ENCODE data around the gene MLST8. TPM values are rescaled to one million over a fixed set of nuclear protein-coding genes. Genes with fewer than 3 reads are reported as not detected.
"Not testable (repeated sequence)": the region's sequence is repeated elsewhere in the genome, so short reads cannot be mapped to it uniquely, and the experiment has no call there.

Gene MLST8
- polyA plus RNA-seq, 2 donors, result 27.8 to 38.3 TPM

DNA sequence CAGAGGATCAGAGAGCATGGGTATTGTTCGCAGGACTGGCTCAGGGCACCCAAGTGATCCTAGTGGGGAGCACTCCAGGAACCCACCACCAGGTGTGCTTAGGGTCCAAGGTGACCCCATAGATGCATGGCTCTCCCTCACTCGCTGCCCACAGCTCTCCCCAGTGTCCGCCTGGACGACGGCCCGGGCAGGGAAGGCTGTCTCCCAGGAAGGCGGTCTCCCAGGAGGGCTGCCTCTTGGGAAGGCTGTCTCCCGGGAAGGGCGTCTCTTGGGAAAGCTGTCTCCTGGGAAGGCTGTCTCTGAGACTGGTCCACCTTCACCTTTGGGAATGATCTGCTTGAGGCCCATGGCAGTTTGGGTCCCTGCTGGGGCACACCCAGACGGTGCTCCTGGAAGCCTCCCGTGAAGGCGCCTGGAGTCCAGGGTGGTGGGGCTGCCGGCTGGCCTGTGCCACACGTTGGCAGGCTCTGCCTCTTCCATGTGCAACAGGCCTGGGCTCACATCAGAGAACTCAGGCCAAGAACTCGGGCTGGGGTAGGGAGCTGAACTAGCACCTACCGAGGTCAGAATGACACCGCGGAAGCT lies 41.1 kb downstream of the MLST8 start:
- WGBS, 2 donors, result 88 to 91% methylated on average over 18 of the region's 18 CpGs
- Histone ChIP-seq H3K4me1 (ENCODE audit: control insufficient read depth in 2 of 2, insufficient read depth in 2 of 2, low read length in 1 of 2) (peaks cover 0 to 7% of the 10 kb centered on the region in 2 donors), H3K9me3 (ENCODE audit: control insufficient read depth in 2 of 2, insufficient read depth in 1 of 2, low read depth in 1 of 2, low read length in 1 of 2) (no peaks in the 10 kb centered on the region), H3K27me3 (ENCODE audit: control insufficient read depth in 1 of 2, insufficient read depth in 2 of 2, low read length in 2 of 2) (no peaks in the 10 kb centered on the region), H3K36me3 (ENCODE audit: control insufficient read depth in 2 of 2, insufficient read depth in 2 of 2, low read length in 1 of 2) (peaks cover 16 to 36% of the 10 kb centered on the region in 2 donors), H3K27ac (ENCODE audit: low read depth in 2 of 2, low read length in 1 of 2) (no peak overlapping the region), H3K4me3 (ENCODE audit: low read depth in 1 of 2, low read length in 2 of 2) (no peak overlapping the region)

DNA sequence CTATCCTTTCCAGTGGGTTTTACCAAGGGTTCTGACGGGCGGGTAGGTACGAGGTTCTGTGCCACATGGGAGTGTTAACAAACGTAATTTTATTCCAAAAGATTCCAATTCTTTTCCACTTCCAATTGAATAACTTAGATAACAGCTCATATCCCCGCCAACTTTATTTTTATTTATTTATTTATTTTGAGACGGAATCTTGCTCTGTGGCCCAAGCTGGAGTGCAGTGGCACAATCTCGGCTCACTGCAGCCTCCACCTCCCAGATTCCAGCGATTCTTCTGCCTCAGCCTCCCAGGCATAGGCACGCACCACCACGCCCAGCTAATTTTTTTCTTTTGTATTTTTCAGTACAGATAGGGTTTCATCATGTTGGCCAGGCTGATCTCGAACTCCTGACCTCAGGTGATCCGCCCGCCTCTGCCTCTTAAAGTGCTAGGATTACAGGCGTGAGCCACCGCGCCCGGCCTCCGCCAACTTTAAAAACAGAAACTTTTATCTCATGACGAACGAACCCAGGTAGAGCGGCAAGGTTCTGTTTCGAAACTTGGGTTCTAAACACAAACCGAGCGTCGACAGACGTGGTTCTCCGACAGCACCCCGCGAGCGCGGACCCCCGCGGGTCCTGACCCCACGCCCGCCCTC lies 45.5 kb downstream of the MLST8 start:
- Histone ChIP-seq H3K4me3 (ENCODE audit: low read depth in 1 of 2, low read length in 2 of 2) (peak overlapping the region; percentile 59 to 80), H3K27ac (ENCODE audit: low read depth in 2 of 2, low read length in 1 of 2) (peak overlapping the region; percentile 91 to 99), H3K27me3 (ENCODE audit: control insufficient read depth in 1 of 2, insufficient read depth in 2 of 2, low read length in 2 of 2) (no peaks in the 10 kb centered on the region), H3K4me1 (ENCODE audit: control insufficient read depth in 2 of 2, insufficient read depth in 2 of 2, low read length in 1 of 2) (peaks cover 0 to 7% of the 10 kb centered on the region in 2 donors), H3K36me3 (ENCODE audit: control insufficient read depth in 2 of 2, insufficient read depth in 2 of 2, low read length in 1 of 2) (peaks cover 14 to 23% of the 10 kb centered on the region in 2 donors), H3K9me3 (ENCODE audit: control insufficient read depth in 2 of 2, insufficient read depth in 1 of 2, low read depth in 1 of 2, low read length in 1 of 2) (no peaks in the 10 kb centered on the region)
- WGBS, 2 donors, result 5 to 6% methylated on average over 34 to 35 of the region's 35 CpGs

DNA sequence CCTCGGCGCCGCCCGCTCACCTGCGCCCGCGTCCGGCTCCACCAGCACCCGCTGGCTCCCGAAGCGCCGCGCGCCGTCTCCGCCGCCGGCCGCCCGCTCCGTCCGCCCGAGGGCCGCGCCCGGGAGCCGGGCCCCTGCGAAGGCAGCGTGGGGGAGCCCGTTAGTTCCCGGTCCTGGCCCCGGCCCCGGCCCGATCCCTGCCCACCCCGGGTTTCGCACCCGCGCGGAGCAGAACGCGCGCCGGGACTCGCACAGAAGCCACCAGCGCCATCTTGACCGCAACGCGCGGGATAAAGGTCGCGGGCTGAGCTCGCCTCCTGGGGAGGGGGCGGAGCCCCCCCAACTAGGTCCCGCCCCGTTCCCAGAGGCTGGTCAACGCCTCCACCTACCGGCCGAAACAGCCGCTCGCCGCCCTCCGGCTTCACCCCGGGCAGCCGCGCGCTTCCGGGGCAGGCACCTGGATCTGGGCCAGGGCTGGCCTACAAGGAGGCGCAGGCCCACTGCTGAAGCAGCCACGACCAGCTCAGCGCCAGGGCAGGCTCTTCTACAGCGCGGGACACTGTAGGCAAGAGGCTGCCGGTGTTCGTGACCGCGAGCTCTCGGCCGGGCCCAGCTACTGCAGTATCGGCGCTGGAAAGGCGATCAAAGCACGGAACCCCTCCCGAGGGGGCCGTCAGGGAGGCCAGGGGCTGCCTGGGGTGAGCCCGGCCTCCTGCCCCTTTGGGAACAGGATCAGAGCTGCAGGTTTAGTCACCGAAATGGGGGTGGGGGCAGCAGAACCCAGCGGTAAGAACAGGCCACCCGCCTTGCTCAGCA lies 46.2 kb downstream of the MLST8 start, which contains the start of gene ECI1:
Gene ECI1 (minus strand): TSS at position 292 of the 816 bp plus-strand sequence. CDS start 21 bp downstream, at position 271.
- H3K9me3 ChIP-seq (ENCODE audit: control insufficient read depth in 2 of 2, insufficient read depth in 1 of 2, low read depth in 1 of 2, low read length in 1 of 2), result no peaks in the 10 kb centered on the region
- 1 to 2% methylated on average over 78 to 88 of the region's 88 CpGs for WGBS, 2 donors
- H3K4me3 ChIP-seq (ENCODE audit: low read depth in 1 of 2, low read length in 2 of 2), result peak within 1 kb of the TSS; percentile 59 to 80
- H3K27me3 ChIP-seq (ENCODE audit: control insufficient read depth in 1 of 2, insufficient read depth in 2 of 2, low read length in 2 of 2), result no peaks in the 10 kb centered on the region
- H3K4me1 ChIP-seq (ENCODE audit: control insufficient read depth in 2 of 2, insufficient read depth in 2 of 2, low read length in 1 of 2), result peaks cover 0 to 7% of the 10 kb centered on the region in 2 donors
- H3K27ac ChIP-seq (ENCODE audit: low read depth in 2 of 2, low read length in 1 of 2), result peak within 1 kb of the TSS; percentile 91 to 99
- peaks cover 9 to 22% of the 10 kb centered on the region in 2 donors for H3K36me3 ChIP-seq (ENCODE audit: control insufficient read depth in 2 of 2, insufficient read depth in 2 of 2, low read length in 1 of 2)

DNA sequence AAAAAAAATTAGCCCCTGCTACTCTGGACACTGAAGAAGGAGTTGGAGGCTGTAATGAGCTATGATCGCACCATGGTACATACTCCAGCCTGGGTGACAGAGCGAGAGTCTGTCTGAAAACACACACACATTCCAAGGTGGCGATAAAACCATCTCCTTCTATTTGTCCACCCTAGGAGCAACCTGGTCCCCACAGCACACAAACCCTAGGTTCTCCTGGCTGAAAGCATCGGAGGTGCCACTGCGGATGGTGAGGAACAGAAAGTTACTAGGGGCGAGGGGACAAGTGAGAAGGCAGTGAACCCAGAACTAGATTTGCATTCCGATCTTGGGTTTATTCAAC lies 47.5 kb downstream of the MLST8 start:
- 91 to 92% methylated on average over 7 of the region's 7 CpGs for WGBS, 2 donors
- peaks cover 12 to 26% of the 10 kb centered on the region in 2 donors for H3K36me3 ChIP-seq (ENCODE audit: control insufficient read depth in 2 of 2, insufficient read depth in 2 of 2, low read length in 1 of 2)
- no peak overlapping the region for H3K27ac ChIP-seq (ENCODE audit: low read depth in 2 of 2, low read length in 1 of 2)

DNA sequence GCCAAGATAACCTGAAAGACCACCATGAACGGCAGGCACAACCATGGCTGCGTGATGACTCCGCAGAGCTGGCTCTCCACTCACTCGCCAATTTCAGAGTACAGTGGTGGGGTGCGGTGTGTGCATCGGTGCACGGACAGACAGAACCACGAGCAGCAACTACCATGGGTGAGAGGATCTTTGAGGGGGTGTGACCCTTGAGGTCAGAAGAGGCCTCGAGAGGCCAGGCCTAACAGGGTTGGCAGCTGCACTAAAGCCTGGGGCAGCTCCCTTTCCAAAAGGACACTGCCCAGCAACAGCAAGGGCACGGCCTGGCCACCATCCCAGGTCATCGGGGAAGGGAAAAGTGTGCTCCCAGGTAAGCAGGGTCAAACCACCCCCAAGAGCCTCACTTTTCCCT lies 48.0 kb downstream of the MLST8 start:
- Histone ChIP-seq H3K36me3 (ENCODE audit: control insufficient read depth in 2 of 2, insufficient read depth in 2 of 2, low read length in 1 of 2) (peaks cover 12 to 28% of the 10 kb centered on the region in 2 donors), H3K4me1 (ENCODE audit: control insufficient read depth in 2 of 2, insufficient read depth in 2 of 2, low read length in 1 of 2) (peaks cover 0 to 7% of the 10 kb centered on the region in 2 donors), H3K27ac (ENCODE audit: low read depth in 2 of 2, low read length in 1 of 2) (no peak overlapping the region), H3K4me3 (ENCODE audit: low read depth in 1 of 2, low read length in 2 of 2) (no peak overlapping the region), H3K27me3 (ENCODE audit: control insufficient read depth in 1 of 2, insufficient read depth in 2 of 2, low read length in 2 of 2) (no peaks in the 10 kb centered on the region), H3K9me3 (ENCODE audit: control insufficient read depth in 2 of 2, insufficient read depth in 1 of 2, low read depth in 1 of 2, low read length in 1 of 2) (no peaks in the 10 kb centered on the region)
- WGBS, 2 donors, result 78 to 82% methylated on average over 11 of the region's 11 CpGs

More for the DNA sequence above, 47.5 kb downstream of the MLST8 start:
- Histone ChIP-seq H3K27me3 (ENCODE audit: control insufficient read depth in 1 of 2, insufficient read depth in 2 of 2, low read length in 2 of 2) (no peaks in the 10 kb centered on the region), H3K4me3 (ENCODE audit: low read depth in 1 of 2, low read length in 2 of 2) (no peak overlapping the region), H3K9me3 (ENCODE audit: control insufficient read depth in 2 of 2, insufficient read depth in 1 of 2, low read depth in 1 of 2, low read length in 1 of 2) (no peaks in the 10 kb centered on the region), H3K4me1 (ENCODE audit: control insufficient read depth in 2 of 2, insufficient read depth in 2 of 2, low read length in 1 of 2) (peaks cover 0 to 7% of the 10 kb centered on the region in 2 donors)

DNA sequence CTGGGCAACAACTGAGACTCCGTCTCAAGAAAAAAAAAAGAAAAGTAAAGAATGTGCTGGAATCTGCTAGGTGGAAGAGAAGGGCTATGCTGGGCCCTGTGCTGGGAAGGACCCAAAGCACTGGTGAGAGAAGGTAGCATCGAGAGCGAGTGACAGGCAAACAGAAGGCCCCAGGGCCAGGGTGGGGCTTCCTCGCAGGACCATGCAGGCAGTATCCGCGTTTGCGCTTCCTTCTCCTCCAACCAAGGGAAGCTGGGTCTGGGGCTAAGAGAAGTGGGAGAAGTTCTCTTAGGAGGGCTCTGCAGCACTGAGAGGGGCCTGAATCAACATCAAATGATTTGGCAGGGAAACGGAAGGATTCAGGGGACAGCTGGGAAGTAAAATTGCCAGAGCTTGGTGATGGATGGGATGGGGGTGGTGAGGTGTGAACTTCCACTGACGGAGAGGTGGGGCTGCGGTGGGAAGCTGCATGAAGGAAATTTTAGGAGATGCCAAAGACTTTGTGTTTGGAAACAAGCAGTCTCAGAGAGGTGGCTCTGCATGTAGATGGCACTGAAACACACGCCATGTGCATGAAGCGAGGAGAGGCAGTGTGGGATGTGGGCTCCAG lies 51.4 kb downstream of the MLST8 start:
- no peak overlapping the region for H3K4me3 ChIP-seq (ENCODE audit: low read depth in 1 of 2, low read length in 2 of 2)
- peaks cover 16 to 31% of the 10 kb centered on the region in 2 donors for H3K36me3 ChIP-seq (ENCODE audit: control insufficient read depth in 2 of 2, insufficient read depth in 2 of 2, low read length in 1 of 2)
- H3K27me3 ChIP-seq (ENCODE audit: control insufficient read depth in 1 of 2, insufficient read depth in 2 of 2, low read length in 2 of 2), result no peaks in the 10 kb centered on the region
- peaks cover 0 to 5% of the 10 kb centered on the region in 2 donors for H3K4me1 ChIP-seq (ENCODE audit: control insufficient read depth in 2 of 2, insufficient read depth in 2 of 2, low read length in 1 of 2)
- WGBS, 2 donors, result 85 to 92% methylated on average over 12 of the region's 12 CpGs
- H3K27ac ChIP-seq (ENCODE audit: low read depth in 2 of 2, low read length in 1 of 2), result no peak overlapping the region
- H3K9me3 ChIP-seq (ENCODE audit: control insufficient read depth in 2 of 2, insufficient read depth in 1 of 2, low read depth in 1 of 2, low read length in 1 of 2), result no peaks in the 10 kb centered on the region

DNA sequence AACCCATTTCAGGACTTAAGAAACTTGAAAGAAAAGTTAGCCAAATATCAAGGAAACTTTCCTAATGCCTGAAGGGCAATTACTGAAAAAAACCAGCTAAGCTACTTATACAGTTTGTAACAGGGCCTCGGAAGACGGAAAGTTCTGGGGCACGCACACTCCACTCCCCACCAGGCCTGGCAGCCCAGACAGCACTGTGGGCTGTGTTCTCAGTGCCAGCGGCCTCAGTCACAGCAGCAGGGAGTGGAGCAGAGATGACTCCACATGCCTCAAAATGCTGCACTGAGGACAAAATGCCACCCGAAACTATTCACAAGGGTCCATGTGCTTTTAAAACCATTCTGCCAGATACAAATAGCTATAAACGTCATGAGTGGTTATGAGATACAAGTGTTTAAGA lies 52.5 kb downstream of the MLST8 start:
- no peak overlapping the region for H3K27ac ChIP-seq (ENCODE audit: low read depth in 2 of 2, low read length in 1 of 2)
- 87 to 90% methylated on average over 6 of the region's 6 CpGs for WGBS, 2 donors
- no peaks in the 10 kb centered on the region for H3K4me1 ChIP-seq (ENCODE audit: control insufficient read depth in 2 of 2, insufficient read depth in 2 of 2, low read length in 1 of 2)
- no peaks in the 10 kb centered on the region for H3K9me3 ChIP-seq (ENCODE audit: control insufficient read depth in 2 of 2, insufficient read depth in 1 of 2, low read depth in 1 of 2, low read length in 1 of 2)
- H3K4me3 ChIP-seq (ENCODE audit: low read depth in 1 of 2, low read length in 2 of 2), result no peak overlapping the region
- H3K27me3 ChIP-seq (ENCODE audit: control insufficient read depth in 1 of 2, insufficient read depth in 2 of 2, low read length in 2 of 2), result no peaks in the 10 kb centered on the region
- H3K36me3 ChIP-seq (ENCODE audit: control insufficient read depth in 2 of 2, insufficient read depth in 2 of 2, low read length in 1 of 2), result peaks cover 21 to 40% of the 10 kb centered on the region in 2 donors

DNA sequence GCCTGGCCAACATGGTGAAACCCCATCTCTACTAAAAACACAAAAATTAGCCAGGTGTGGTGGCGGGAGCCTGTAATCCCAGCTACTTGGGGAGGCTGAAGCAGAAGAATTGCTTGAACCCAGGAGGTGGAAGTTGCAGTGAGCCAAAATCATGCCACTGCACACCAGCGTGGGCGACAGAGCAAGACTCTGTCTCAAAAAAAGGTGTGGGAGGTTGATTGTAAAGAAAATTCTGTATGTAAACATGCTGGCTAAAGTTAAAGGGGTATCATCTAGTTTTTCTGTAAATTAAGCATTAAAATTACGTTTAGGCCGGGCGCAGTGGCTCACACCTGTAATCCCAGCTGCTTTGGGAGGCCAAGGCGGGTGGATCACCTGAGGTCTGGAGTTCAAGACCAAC lies 53.3 kb downstream of the MLST8 start:
- not testable (repeated sequence) for H3K27me3 ChIP-seq (ENCODE audit: control insufficient read depth in 1 of 2, insufficient read depth in 2 of 2, low read length in 2 of 2); H3K27ac ChIP-seq (ENCODE audit: low read depth in 2 of 2, low read length in 1 of 2); H3K4me3 ChIP-seq (ENCODE audit: low read depth in 1 of 2, low read length in 2 of 2); H3K4me1 ChIP-seq (ENCODE audit: control insufficient read depth in 2 of 2, insufficient read depth in 2 of 2, low read length in 1 of 2); H3K9me3 ChIP-seq (ENCODE audit: control insufficient read depth in 2 of 2, insufficient read depth in 1 of 2, low read depth in 1 of 2, low read length in 1 of 2)
- H3K36me3 ChIP-seq (ENCODE audit: control insufficient read depth in 2 of 2, insufficient read depth in 2 of 2, low read length in 1 of 2), result peaks cover 21 to 42% of the 10 kb centered on the region in 2 donors
- WGBS, 2 donors, result 93% methylated on average over 7 of the region's 7 CpGs
